ENCODE data around the gene FAM47E.

DNA sequence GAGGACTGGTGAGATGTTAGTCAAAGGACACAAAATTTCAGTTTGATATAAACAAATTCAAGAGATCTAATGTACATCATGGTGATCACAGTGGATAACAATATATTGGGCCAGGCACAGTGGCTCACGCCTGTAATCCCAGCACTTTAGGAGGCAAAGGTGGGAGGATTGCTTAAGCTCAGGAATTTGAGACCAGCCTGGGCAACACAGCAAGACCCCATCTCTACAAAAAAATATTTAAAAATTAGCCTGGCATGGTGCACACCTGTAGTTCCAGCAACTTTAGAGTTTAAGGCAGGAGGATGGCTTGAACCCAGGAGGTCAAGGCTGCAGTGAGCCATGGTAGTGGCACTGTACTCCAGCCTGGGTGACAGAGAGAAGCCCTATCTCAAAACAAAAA is 46.6 kb upstream of the FAM47E start:
- TF ChIP-seq, protein P1, sequence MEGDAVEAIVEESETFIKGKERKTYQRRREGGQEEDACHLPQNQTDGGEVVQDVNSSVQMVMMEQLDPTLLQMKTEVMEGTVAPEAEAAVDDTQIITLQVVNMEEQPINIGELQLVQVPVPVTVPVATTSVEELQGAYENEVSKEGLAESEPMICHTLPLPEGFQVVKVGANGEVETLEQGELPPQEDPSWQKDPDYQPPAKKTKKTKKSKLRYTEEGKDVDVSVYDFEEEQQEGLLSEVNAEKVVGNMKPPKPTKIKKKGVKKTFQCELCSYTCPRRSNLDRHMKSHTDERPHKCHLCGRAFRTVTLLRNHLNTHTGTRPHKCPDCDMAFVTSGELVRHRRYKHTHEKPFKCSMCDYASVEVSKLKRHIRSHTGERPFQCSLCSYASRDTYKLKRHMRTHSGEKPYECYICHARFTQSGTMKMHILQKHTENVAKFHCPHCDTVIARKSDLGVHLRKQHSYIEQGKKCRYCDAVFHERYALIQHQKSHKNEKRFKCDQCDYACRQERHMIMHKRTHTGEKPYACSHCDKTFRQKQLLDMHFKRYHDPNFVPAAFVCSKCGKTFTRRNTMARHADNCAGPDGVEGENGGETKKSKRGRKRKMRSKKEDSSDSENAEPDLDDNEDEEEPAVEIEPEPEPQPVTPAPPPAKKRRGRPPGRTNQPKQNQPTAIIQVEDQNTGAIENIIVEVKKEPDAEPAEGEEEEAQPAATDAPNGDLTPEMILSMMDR (IDR thresholded peaks at IDR 0.05), result no peak
- no peak for TF ChIP-seq POLR2AphosphoS5 (IDR thresholded peaks at IDR 0.05; ENCODE audit: insufficient read depth in 1 of 2, low read depth in 1 of 2)
- no peak for TF ChIP-seq POLR2A (IDR thresholded peaks at IDR 0.05)
